ENCODE measurements around the gene KIF3A. TPM values are rescaled to one million over a fixed set of nuclear protein-coding genes. Genes with fewer than 3 reads are reported as not detected.

KIF3A gene
- polyA plus RNA-seq, 1 donor from 2014 or later = 94.4 TPM

GRCh38 chr5:132690156-132690555, 47.2 kb downstream of the KIF3A start:
- Histone ChIP-seq H3K36me3 (ENCODE audit: insufficient read depth, low read length) (no peaks in the 10 kb centered on the region), H3K9ac (ENCODE audit: low read length) (no peak overlapping the region), H3F3A (ENCODE audit: insufficient read depth, low read length, poor library complexity, severe bottlenecking) (no peaks in the 10 kb centered on the region), H2AFZ (ENCODE audit: low read depth, low read length) (no peak overlapping the region), H3K4me3 (ENCODE audit: low read length) (no peak overlapping the region), H3K4me2 (ENCODE audit: low read length) (no peak overlapping the region), H3K9me2 (ENCODE audit: insufficient read depth, low read length) (no peaks in the 10 kb centered on the region), H3K9me3 (ENCODE audit: low read length) (no peaks in the 10 kb centered on the region), H3K27me3 (ENCODE audit: insufficient read depth, low read depth, low read length) (no peaks in the 10 kb centered on the region), H3K27ac (ENCODE audit: low read length) (no peak overlapping the region), H4K20me1 (ENCODE audit: insufficient read depth) (no peaks in the 10 kb centered on the region), H3K79me2 (replicated peaks; ENCODE audit: insufficient read depth, low read length) (no peaks in the 10 kb centered on the region)
- TF ChIP-seq EP300 (conservative IDR thresholded peaks at IDR 0.05; ENCODE audit: poor library complexity, severe bottlenecking) = no peak
- TF ChIP-seq REST (IDR thresholded peaks at IDR 0.05; ENCODE audit: borderline replicate concordance) = no peak
- no peak for TF ChIP-seq CTCF (IDR thresholded peaks at IDR 0.05; ENCODE audit: poor library complexity, severe bottlenecking)
- no peak for TF ChIP-seq POLR2AphosphoS5 (IDR thresholded peaks at IDR 0.05)
- TF ChIP-seq RAD21 (conservative IDR thresholded peaks at IDR 0.05) = no peak
- no peak for TF ChIP-seq SMC3 (conservative IDR thresholded peaks at IDR 0.05; ENCODE audit: poor library complexity)
- TF ChIP-seq MXI1 (conservative IDR thresholded peaks at IDR 0.05; ENCODE audit: poor library complexity, severe bottlenecking) = no peak
- no peak for TF ChIP-seq TAF1 (IDR thresholded peaks at IDR 0.05; ENCODE audit: low read depth)
- TF ChIP-seq EZH2 (IDR thresholded peaks at IDR 0.05; ENCODE audit: borderline replicate concordance, insufficient read depth, low read length, poor library complexity, severe bottlenecking) = no peak

GRCh38 chr5:132689513-132689912, 47.8 kb downstream of the KIF3A start:
- no peaks in the 10 kb centered on the region for H3K27me3 ChIP-seq (ENCODE audit: insufficient read depth, low read depth, low read length)
- H3K9me3 ChIP-seq (ENCODE audit: low read length) = no peaks in the 10 kb centered on the region
- no peaks in the 10 kb centered on the region for H3K9me2 ChIP-seq (ENCODE audit: insufficient read depth, low read length)
- no peaks in the 10 kb centered on the region for H3K79me2 ChIP-seq (replicated peaks; ENCODE audit: insufficient read depth, low read length)
- no peaks in the 10 kb centered on the region for H4K20me1 ChIP-seq (ENCODE audit: insufficient read depth)
- H3K27ac ChIP-seq (ENCODE audit: low read length) = no peak overlapping the region
- no peak overlapping the region for H3K4me3 ChIP-seq (ENCODE audit: low read length)
- no peak overlapping the region for H3K4me2 ChIP-seq (ENCODE audit: low read length)
- no peaks in the 10 kb centered on the region for H3K36me3 ChIP-seq (ENCODE audit: insufficient read depth, low read length)
- H3F3A ChIP-seq (ENCODE audit: insufficient read depth, low read length, poor library complexity, severe bottlenecking) = no peaks in the 10 kb centered on the region
- H2AFZ ChIP-seq (ENCODE audit: low read depth, low read length) = no peak overlapping the region
- TF ChIP-seq TAF1 (IDR thresholded peaks at IDR 0.05; ENCODE audit: low read depth) = no peak
- no peak for TF ChIP-seq MXI1 (conservative IDR thresholded peaks at IDR 0.05; ENCODE audit: poor library complexity, severe bottlenecking)
- no peak for TF ChIP-seq REST (IDR thresholded peaks at IDR 0.05; ENCODE audit: borderline replicate concordance)
- TF ChIP-seq CTCF (IDR thresholded peaks at IDR 0.05; ENCODE audit: poor library complexity, severe bottlenecking) = no peak
- TF ChIP-seq SMC3 (conservative IDR thresholded peaks at IDR 0.05; ENCODE audit: poor library complexity) = no peak
- TF ChIP-seq EP300 (conservative IDR thresholded peaks at IDR 0.05; ENCODE audit: poor library complexity, severe bottlenecking) = no peak
- TF ChIP-seq RAD21 (conservative IDR thresholded peaks at IDR 0.05) = no peak
- TF ChIP-seq POLR2AphosphoS5 (IDR thresholded peaks at IDR 0.05) = no peak
- TF ChIP-seq EZH2 (IDR thresholded peaks at IDR 0.05; ENCODE audit: borderline replicate concordance, insufficient read depth, low read length, poor library complexity, severe bottlenecking) = no peak
- H3K9ac ChIP-seq (ENCODE audit: low read length) = no peak overlapping the region

Data from neural cell (in vitro differentiated cells).